ENCODE results near the gene VIPR2. TPM values are rescaled to one million over a fixed set of nuclear protein-coding genes. Genes with fewer than 3 reads are reported as not detected.
"Not testable (repeated sequence)": the region's sequence is repeated elsewhere in the genome, so short reads cannot be mapped to it uniquely, and the experiment has no call there.

The VIPR2 gene
- total RNA-seq, 6 experiments from 2014 or later = 0.15 to 0.51 (median 0.26) TPM; not detected in 2

DNA sequence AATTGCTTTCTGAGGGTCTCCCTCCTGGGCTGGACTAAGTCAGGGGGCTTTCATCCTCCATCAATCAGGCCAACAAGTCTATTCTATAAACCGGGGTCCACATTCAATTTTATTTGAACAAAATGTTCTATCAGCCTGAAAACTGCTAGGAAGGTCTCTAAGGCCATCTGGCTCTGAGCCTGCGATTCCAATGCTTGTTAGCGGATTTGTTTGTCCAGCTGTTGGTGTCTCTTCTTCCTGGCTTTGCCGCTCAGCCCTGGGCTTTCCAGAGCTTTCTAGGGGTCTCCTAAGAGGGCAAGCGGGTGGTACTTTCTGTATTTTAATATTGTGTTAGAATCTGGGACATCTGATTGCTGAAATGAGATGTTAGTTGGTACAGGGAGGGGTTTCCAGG is 136.7 kb downstream of the VIPR2 start:
- no peak for DNase-seq
- H3K36me3 ChIP-seq = no peaks in the 10 kb centered on the region
- H3K27me3 ChIP-seq = no peaks in the 10 kb centered on the region
- H3K4me3 ChIP-seq = no peak overlapping the region
- TF ChIP-seq, protein P1, sequence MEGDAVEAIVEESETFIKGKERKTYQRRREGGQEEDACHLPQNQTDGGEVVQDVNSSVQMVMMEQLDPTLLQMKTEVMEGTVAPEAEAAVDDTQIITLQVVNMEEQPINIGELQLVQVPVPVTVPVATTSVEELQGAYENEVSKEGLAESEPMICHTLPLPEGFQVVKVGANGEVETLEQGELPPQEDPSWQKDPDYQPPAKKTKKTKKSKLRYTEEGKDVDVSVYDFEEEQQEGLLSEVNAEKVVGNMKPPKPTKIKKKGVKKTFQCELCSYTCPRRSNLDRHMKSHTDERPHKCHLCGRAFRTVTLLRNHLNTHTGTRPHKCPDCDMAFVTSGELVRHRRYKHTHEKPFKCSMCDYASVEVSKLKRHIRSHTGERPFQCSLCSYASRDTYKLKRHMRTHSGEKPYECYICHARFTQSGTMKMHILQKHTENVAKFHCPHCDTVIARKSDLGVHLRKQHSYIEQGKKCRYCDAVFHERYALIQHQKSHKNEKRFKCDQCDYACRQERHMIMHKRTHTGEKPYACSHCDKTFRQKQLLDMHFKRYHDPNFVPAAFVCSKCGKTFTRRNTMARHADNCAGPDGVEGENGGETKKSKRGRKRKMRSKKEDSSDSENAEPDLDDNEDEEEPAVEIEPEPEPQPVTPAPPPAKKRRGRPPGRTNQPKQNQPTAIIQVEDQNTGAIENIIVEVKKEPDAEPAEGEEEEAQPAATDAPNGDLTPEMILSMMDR (IDR thresholded peaks at IDR 0.05) = no peak
- no peak for TF ChIP-seq POLR2A (IDR thresholded peaks at IDR 0.05)
- ATAC-seq = no peak
- H3K9me3 ChIP-seq = no peaks in the 10 kb centered on the region
- 37% methylated on average over 5 of the region's 5 CpGs for WGBS (ENCODE audit: insufficient coverage, low coverage, low lambda C conversion rate, missing lambda C conversion rate)
- H3K27ac ChIP-seq = no peak overlapping the region
- intact Hi-C loops (cut with DNase I) = no loop called here
- H3K4me1 ChIP-seq = no peaks in the 10 kb centered on the region

DNA sequence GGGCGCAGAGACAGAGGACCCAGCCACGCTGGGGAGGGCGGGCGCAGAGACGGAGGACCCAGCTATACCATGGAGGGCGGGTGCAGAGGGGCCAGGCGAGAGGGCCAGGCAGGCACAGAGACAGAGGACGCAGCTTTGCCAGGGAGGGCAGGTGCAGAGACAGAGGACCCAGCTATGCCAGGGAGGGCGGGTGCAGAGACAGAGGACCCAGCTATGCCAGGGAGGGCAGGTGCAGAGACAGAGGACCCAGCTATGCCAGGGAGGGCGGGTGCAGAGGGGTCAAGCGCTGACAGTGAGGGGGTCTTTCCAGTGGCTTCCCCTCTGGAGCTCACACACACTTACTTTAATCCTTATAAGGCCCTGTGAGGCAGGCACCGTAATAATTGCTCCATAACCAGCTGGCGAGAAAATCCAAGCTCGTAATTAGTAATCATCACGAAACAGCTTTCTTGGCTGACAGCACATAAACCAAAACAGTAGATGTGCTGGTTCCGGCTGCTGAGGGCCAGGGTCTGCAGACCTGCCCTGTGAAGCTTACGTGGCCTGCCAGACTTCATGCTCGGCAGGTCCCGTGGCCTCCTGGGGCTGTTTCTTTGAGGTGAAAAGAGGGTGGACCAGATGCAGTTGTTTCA is 137.2 kb downstream of the VIPR2 start:
- no peaks in the 10 kb centered on the region for H3K27me3 ChIP-seq
- no peak overlapping the region for H3K4me3 ChIP-seq
- intact Hi-C loops (cut with DNase I) = no loop called here
- ATAC-seq (peak in 1 of 4 donors; percentile 22), DNase-seq (no peak)
- no peak overlapping the region for H3K27ac ChIP-seq
- no peaks in the 10 kb centered on the region for H3K4me1 ChIP-seq
- no peaks in the 10 kb centered on the region for H3K9me3 ChIP-seq
- H3K36me3 ChIP-seq = no peaks in the 10 kb centered on the region
- no peak for TF ChIP-seq POLR2A (IDR thresholded peaks at IDR 0.05)
- TF ChIP-seq, protein P1 (IDR thresholded peaks at IDR 0.05) = no peak
- WGBS (ENCODE audit: insufficient coverage, low coverage, low lambda C conversion rate, missing lambda C conversion rate) = 74% methylated on average over 12 of the region's 19 CpGs

DNA sequence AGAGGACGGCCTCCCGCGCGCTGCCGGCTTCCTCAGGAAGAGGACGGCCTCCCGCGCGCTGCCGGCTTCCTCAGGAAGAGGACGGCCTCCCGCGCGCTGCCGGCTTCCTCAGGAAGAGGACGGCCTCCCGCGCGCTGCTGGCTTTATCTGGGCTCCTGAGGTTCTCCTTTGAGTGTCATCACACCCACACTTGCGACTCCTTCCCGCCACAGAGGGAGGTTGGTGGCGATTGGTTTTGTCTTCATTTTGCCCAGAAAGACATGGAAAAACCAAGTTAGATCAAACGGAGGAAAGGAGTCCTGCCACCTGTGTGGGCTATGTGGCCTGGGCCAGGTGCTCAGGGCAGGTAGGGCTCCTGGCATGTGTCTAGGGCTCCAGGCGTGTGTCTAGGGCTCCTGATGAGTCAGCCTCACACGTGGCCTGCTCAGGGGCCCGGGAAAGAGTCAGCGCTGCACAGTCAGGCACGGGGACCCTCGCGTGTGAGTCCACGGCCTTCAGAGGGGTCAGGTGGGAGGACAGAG is 138.0 kb downstream of the VIPR2 start:
- H3K9me3 ChIP-seq = no peaks in the 10 kb centered on the region
- intact Hi-C loops (cut with DNase I) = no loop called here
- DNase-seq (no peak), ATAC-seq (no peak)
- H3K27me3 ChIP-seq = no peaks in the 10 kb centered on the region
- no peak overlapping the region for H3K27ac ChIP-seq
- TF ChIP-seq, protein P1 (IDR thresholded peaks at IDR 0.05) = no peak
- no peak for TF ChIP-seq POLR2A (IDR thresholded peaks at IDR 0.05)
- no peak overlapping the region for H3K4me3 ChIP-seq
- no peaks in the 10 kb centered on the region for H3K4me1 ChIP-seq
- 75% methylated on average over 15 of the region's 31 CpGs for WGBS (ENCODE audit: insufficient coverage, low coverage, low lambda C conversion rate, missing lambda C conversion rate)
- H3K36me3 ChIP-seq = no peaks in the 10 kb centered on the region

DNA sequence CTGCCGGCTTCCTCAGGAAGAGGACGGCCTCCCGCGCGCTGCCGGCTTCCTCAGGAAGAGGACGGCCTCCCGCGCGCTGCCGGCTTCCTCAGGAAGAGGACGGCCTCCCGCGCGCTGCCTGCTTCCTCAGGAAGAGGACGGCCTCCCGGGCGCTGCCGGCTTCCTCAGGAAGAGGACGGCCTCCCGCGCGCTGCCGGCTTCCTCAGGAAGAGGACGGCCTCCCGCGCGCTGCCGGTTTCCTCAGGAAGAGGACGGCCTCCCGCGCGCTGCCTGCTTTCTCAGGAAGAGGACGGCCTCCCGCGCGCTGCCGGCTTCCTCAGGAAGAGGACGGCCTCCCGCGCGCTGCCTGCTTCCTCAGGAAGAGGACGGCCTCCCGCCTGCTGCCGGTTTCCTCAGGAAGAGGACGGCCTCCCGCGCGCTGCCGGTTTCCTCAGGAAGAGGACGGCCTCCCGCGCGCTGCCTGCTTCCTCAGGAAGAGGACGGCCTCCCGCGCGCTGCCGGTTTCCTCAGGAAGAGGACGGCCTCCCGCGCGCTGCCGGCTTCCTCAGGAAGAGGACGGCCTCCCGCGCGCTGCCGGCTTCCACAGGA is 138.6 kb downstream of the VIPR2 start:
- DNase-seq; H3K4me3 ChIP-seq; H3K9me3 ChIP-seq; H3K27me3 ChIP-seq; intact Hi-C loops (cut with DNase I); H3K36me3 ChIP-seq; H3K27ac ChIP-seq; ATAC-seq; H3K4me1 ChIP-seq: not testable (repeated sequence)
- WGBS (ENCODE audit: insufficient coverage, low coverage, low lambda C conversion rate, missing lambda C conversion rate) = 80% methylated on average over 1 of the region's 69 CpGs

DNA sequence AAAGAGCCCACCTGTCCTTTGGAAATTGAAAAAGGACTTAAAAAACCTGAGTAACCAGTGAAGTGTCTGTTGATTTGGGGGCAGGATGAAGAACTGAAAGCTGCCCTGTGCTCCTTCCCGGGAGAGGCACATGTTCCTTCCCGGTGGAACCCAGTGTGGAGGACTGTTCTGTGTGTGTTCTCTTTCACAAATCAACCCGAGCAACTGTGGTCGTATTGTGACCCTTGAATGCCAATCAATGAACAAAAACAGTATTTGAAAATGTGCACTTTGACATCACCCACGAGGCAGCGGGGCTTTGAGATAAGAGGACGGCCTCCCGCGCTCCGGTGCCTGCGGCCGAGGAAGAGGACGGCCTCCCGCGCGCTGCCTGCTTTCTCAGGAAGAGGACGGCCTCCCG is 139.0 kb downstream of the VIPR2 start:
- WGBS (ENCODE audit: insufficient coverage, low coverage, low lambda C conversion rate, missing lambda C conversion rate) = 46% methylated on average over 5 of the region's 18 CpGs
- TF ChIP-seq, protein P1 (IDR thresholded peaks at IDR 0.05) = no peak
- no peak for TF ChIP-seq POLR2A (IDR thresholded peaks at IDR 0.05)
- intact Hi-C loops (cut with DNase I) = no loop called here

More for the DNA sequence above, 139.0 kb downstream of the VIPR2 start:
- Histone ChIP-seq H3K4me1 (no peaks in the 10 kb centered on the region), H3K36me3 (no peaks in the 10 kb centered on the region), H3K4me3 (no peak overlapping the region), H3K27ac (no peak overlapping the region), H3K9me3 (no peaks in the 10 kb centered on the region), H3K27me3 (no peaks in the 10 kb centered on the region)
- ATAC-seq (no peak), DNase-seq (no peak)
